NB4 (cell line): ENCODE data around the gene CDON.
A peak's percentile ranks its signal among the peaks of the same experiment; 100 is the strongest.

Experiments
- DNase-seq: peaks from one replicate; pipeline ENCODE4 v3.0.0; 2010; ENCODE audit warnings: low read depth
- H3K4me3 ChIP-seq: one replicate; pipeline ENCODE4 v1.5.1; 2011; ENCODE audit warnings: mild to moderate bottlenecking, low read depth, low read length, moderate library complexity
- CTCF ChIP-seq: IDR thresholded peaks from one replicate; pipeline ENCODE4 v1.5.1; 2012; ENCODE audit warnings: low read depth, low read length
- MAX ChIP-seq: IDR thresholded peaks from 2 replicates; pipeline ENCODE4 v1.6.1; 2011; ENCODE audit warnings: low read depth, low read length
- MYC ChIP-seq: IDR thresholded peaks from 2 replicates; pipeline ENCODE4 v1.6.1; 2011; ENCODE audit warnings: low read depth, low read length
- POLR2A ChIP-seq: IDR thresholded peaks from 2 replicates; pipeline ENCODE4 v1.6.1; 2011; ENCODE audit warnings: mild to moderate bottlenecking; ENCODE audit not compliant: insufficient read length; ENCODE audit errors: extremely low read depth

The CDON gene

GRCh38 chr11:125945011-125945796, 117.5 kb downstream of the CDON start:
- TF ChIP-seq CTCF = no peak
- TF ChIP-seq MYC = no peak
- TF ChIP-seq POLR2A = no peak
- no peak for TF ChIP-seq MAX
- DNase-seq = no peak
- H3K4me3 ChIP-seq = no peak overlapping the region

- TF ChIP-seq MYC = no peak
- no peak for TF ChIP-seq POLR2A
- no peak for TF ChIP-seq MAX
- TF ChIP-seq CTCF = no peak
- no peak overlapping the region for H3K4me3 ChIP-seq
- no peak for DNase-seq
These were observed 118.2 kb downstream of the CDON start for GRCh38 chr11:125944350-125945010.

- DNase-seq = no peak
- H3K4me3 ChIP-seq = no peak overlapping the region
- no peak for TF ChIP-seq CTCF
- TF ChIP-seq MYC = no peak
- TF ChIP-seq POLR2A = no peak
- TF ChIP-seq MAX = no peak
These were observed 118.9 kb downstream of the CDON start for GRCh38 chr11:125943661-125944349.

GRCh38 chr11:125942771-125943428, 119.8 kb downstream of the CDON start:
- no peak for DNase-seq
- TF ChIP-seq MAX = no peak
- TF ChIP-seq CTCF = no peak

GRCh38 chr11:125941619-125942611, 120.8 kb downstream of the CDON start:
- H3K4me3 ChIP-seq = no peak overlapping the region
- peak; percentile 57 for DNase-seq
- TF ChIP-seq POLR2A (no peak), CTCF (peak; percentile 89)

More at GRCh38 chr11:125942771-125943428, 119.8 kb downstream of the CDON start:
- H3K4me3 ChIP-seq = no peak overlapping the region
